SK-N-SH (cell line): ENCODE measurements around the gene RAB27B. TPM values are rescaled to one million over a fixed set of nuclear protein-coding genes. Genes with fewer than 3 reads are reported as not detected.
A peak's percentile ranks its signal among the peaks of the same experiment; 100 is the strongest.

Experiments
- CTCF ChIA-PET: fragments of 300-600, 350-600 bp; formaldehyde crosslinking; extraction: SDS; loops from one replicate; lab custom pipeline; 2021; lab: Yijun Ruan, JAX
- POLR2A ChIA-PET: fragments of 350-600 bp; sonication (Branson Sonifier 250); formaldehyde crosslinking; extraction: SDS; loops from one replicate; lab custom pipeline; 2020; ENCODE audit warnings: antibody characterized with exemption, inconsistent platforms; lab: Yijun Ruan, JAX
- DNase-seq: peaks from one replicate; pipeline ENCODE4 v3.0.0; 2012
- H2AFZ ChIP-seq: fragments of 200-600 bp; sonication (generic); 2 replicates; pipeline ENCODE4 v1.8.1; 2016; ENCODE audit warnings: antibody characterized with exemption, mild to moderate bottlenecking, low read depth
- H3F3A ChIP-seq: fragments of 200-600 bp; sonication (generic); replicated peaks from 2 replicates; pipeline ENCODE3; 2016; ENCODE audit warnings: antibody characterized with exemption, mild to moderate bottlenecking; ENCODE audit not compliant: insufficient read depth
- H3K27ac ChIP-seq, 2 experiments: fragments of 200-500 bp in 1 of 2; fragments of 200-600 bp in 1 of 2; sonication (Bioruptor generic) in 1 of 2; sonication (generic), shearing (Covaris generic) in 1 of 2; 2 replicates each; pipeline versions ENCODE4 v1.5.1 to v1.6.1; 2014 to 2016; ENCODE audit warnings: low read depth in 2 of 2, inconsistent platforms in 1 of 2, low read length in 1 of 2, mild to moderate bottlenecking in 1 of 2, mixed read lengths in 1 of 2
- H3K27me3 ChIP-seq: fragments of 200-600 bp; sonication (generic), shearing (Covaris generic); 2 replicates; pipeline ENCODE4 v1.6.1; 2016; ENCODE audit warnings: mixed run types; ENCODE audit not compliant: insufficient read depth
- H3K36me3 ChIP-seq, 2 experiments: fragments of 200-500 bp in 1 of 2; fragments of 200-600 bp in 1 of 2; sonication (Bioruptor generic) in 1 of 2; sonication (generic) in 1 of 2; replicated peaks in 1 of 2; 2 replicates each; pipeline versions ENCODE3 to v1.5.1; 2014 to 2016; ENCODE audit warnings: low read length in 1 of 2, mild to moderate bottlenecking in 1 of 2; ENCODE audit not compliant: insufficient read depth in 2 of 2, control insufficient read depth in 1 of 2
- H3K4me1 ChIP-seq, 2 experiments: fragments of 200-500 bp in 1 of 2; fragments of 200-600 bp in 1 of 2; sonication (Bioruptor generic) in 1 of 2; sonication (generic), shearing (Covaris generic) in 1 of 2; 2 replicates each; pipeline versions ENCODE4 v1.5.1 to v1.6.1; 2014 to 2016; ENCODE audit warnings: low read depth in 1 of 2, low read length in 1 of 2, mixed run types in 1 of 2; ENCODE audit not compliant: insufficient read depth in 2 of 2, control insufficient read depth in 1 of 2
- H3K4me2 ChIP-seq: fragments of 200-600 bp; sonication (generic), shearing (Covaris generic); 2 replicates; pipeline ENCODE4 v1.6.1; 2017; ENCODE audit warnings: mixed run types
- H3K4me3 ChIP-seq, 2 experiments: fragments of 200-500 bp in 1 of 2; fragments of 200-600 bp in 1 of 2; sonication (Bioruptor generic) in 1 of 2; sonication (generic), shearing (Covaris generic) in 1 of 2; 2 replicates each; pipeline versions ENCODE4 v1.5.1 to v1.8.1; 2014 to 2016; ENCODE audit warnings: low read depth in 2 of 2, inconsistent platforms in 1 of 2, low read length in 1 of 2, mild to moderate bottlenecking in 1 of 2, mixed read lengths in 1 of 2, moderate library complexity in 1 of 2
- H3K79me2 ChIP-seq: fragments of 200-600 bp; sonication (generic); 2 replicates; pipeline ENCODE4 v1.8.1; 2017; ENCODE audit warnings: mild to moderate bottlenecking; ENCODE audit not compliant: insufficient read depth
- H3K9ac ChIP-seq: fragments of 200-600 bp; sonication (generic); 2 replicates; pipeline ENCODE4 v1.6.1; 2017; ENCODE audit warnings: mixed run types
- H3K9me2 ChIP-seq: fragments of 200-600 bp; sonication (generic); 2 replicates; pipeline ENCODE4 v1.6.1; 2017; ENCODE audit warnings: mixed run types
- H3K9me3 ChIP-seq: fragments of 200-600 bp; sonication (generic); 2 replicates; pipeline ENCODE4 v1.6.1; 2017; ENCODE audit warnings: mixed run types, mild to moderate bottlenecking, moderate library complexity
- H4K20me1 ChIP-seq: fragments of 200-600 bp; sonication (generic); 2 replicates; pipeline ENCODE4 v1.6.1; 2017; ENCODE audit warnings: mild to moderate bottlenecking, mixed run types; ENCODE audit not compliant: insufficient read depth
- MAX ChIP-seq: IDR thresholded peaks from 2 replicates; pipeline ENCODE4 v1.4.0; 2012; ENCODE audit warnings: low read depth
- MEF2A ChIP-seq: IDR thresholded peaks from 2 replicates; pipeline ENCODE4 v1.4.0; 2012; ENCODE audit warnings: low read depth, borderline replicate concordance
- MXI1 ChIP-seq: IDR thresholded peaks from 2 replicates; pipeline ENCODE4 v1.6.1; 2012; ENCODE audit warnings: mild to moderate bottlenecking, low read depth, low read length, improper control_type of control experiment
- NFIC ChIP-seq: IDR thresholded peaks from 2 replicates; pipeline ENCODE4 v1.4.0; 2012; ENCODE audit warnings: borderline replicate concordance
- NRF1 ChIP-seq: IDR thresholded peaks from 2 replicates; pipeline ENCODE4 v1.6.1; 2012; ENCODE audit warnings: low read depth, mild to moderate bottlenecking, low read length
- RAD21 ChIP-seq: IDR thresholded peaks from 2 replicates; pipeline ENCODE4 v1.6.1; 2012; ENCODE audit warnings: mild to moderate bottlenecking, low read length
- RFX5 ChIP-seq: IDR thresholded peaks from 2 replicates; pipeline ENCODE4 v1.6.1; 2012; ENCODE audit warnings: mild to moderate bottlenecking, improper control_type of control experiment, low read length
- TAF1 ChIP-seq: IDR thresholded peaks from 2 replicates; pipeline ENCODE4 v1.6.1; 2012; ENCODE audit warnings: low read depth, mild to moderate bottlenecking, low read length, moderate library complexity, borderline replicate concordance
- TCF12 ChIP-seq: IDR thresholded peaks from 2 replicates; pipeline ENCODE4 v1.4.0; 2012
- ZBTB33 ChIP-seq: IDR thresholded peaks from 2 replicates; pipeline ENCODE4 v1.4.0; 2012; ENCODE audit warnings: low read depth, borderline replicate concordance
- WGBS: methylation state at CpG from one replicate; pipeline ENCODE4 v1.1.6; 2017; ENCODE audit warnings: low lambda C conversion rate; 5-methylcytosine and 5-hydroxymethylcytosine counted together
- polyA plus RNA-seq, 3 experiments: library from polyadenylated mRNA; depleted of rRNA; stranded (reverse); fragments of >200 nt; gene quantifications; 2 replicates each; pipeline ENCODE4 v1.2.3, GENCODE V29; 2012

Gene RAB27B
- polyA plus RNA-seq, 1 of the 3 experiments (the other 2 are of a cell fraction): 0.56 TPM

- TF ChIP-seq MEF2A (no peak), MXI1 (no peak), RAD21 (no peak)
These were observed 60.1 kb downstream of the RAB27B start (continued) for GRCh38 chr18:54888378-54888777.

DNA sequence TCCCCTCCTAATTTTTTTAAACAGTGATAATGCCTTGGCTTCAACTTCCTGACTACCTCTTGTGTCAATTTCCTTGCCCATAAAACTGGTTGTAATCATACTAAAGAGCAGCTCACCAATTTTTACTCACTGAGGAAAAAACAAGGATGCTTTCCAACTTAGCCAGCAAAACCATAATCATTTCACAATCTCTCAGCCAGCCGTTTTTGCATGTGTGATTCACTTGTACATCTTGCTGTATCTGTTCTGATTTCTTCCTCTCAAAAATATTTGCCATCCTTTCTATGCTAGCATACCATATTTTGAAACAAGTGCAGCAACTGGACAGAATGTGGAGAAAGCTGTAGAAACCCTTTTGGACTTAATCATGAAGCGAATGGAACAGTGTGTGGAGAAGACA lies 60.7 kb downstream of the RAB27B start:
- 56% methylated on average over 2 of the region's 2 CpGs for WGBS
- Histone ChIP-seq H3K9me2 (no peaks in the 10 kb centered on the region), H3K4me1 (peaks cover 2 to 4% of the 10 kb centered on the region in 2 experiments; a peak in 3 of 4 replicates), H4K20me1 (no peaks in the 10 kb centered on the region), H3K4me2 (no peak overlapping the region), H3K27ac (no peak overlapping the region), H3K36me3 (no peaks in the 10 kb centered on the region), H3F3A (no peaks in the 10 kb centered on the region), H3K27me3 (no peaks in the 10 kb centered on the region), H3K4me3 (no peak overlapping the region), H3K79me2 (no peaks in the 10 kb centered on the region), H3K9ac (no peak overlapping the region), H2AFZ (no peak overlapping the region), H3K9me3 (no peaks in the 10 kb centered on the region)
- DNase-seq: no peak
- TF ChIP-seq MAX (no peak), TCF12 (0 out of 2 replicates have a peak, but pooled peaks have one; percentile 4)
- CTCF ChIA-PET: no interaction called here
- POLR2A ChIA-PET: no interaction called here

DNA sequence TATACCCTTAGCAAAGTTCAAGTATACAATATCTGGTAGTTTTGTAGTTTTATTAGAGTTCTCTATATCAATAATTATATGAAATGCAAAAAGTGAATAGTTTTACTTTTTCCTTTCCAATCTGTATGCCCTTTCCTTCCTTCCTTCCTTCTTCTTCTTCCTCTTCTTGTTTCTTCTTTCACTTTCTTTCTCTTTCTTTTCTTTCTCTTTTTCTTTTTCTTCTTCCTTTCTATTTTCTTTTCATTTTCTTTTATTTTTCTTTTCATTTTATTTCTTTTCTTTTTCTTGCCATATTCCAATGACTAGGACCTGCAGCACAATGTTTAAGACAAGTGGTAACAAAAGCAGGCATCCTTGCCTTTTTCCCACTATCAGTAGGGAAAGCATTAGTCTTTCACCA lies 71.2 kb downstream of the RAB27B start:
- CTCF ChIA-PET: no interaction called here
- no peak for TF ChIP-seq ZBTB33
- no peak for TF ChIP-seq NFIC
- no peak for TF ChIP-seq MAX
- TF ChIP-seq RFX5: no peak
- no peak for TF ChIP-seq NRF1
- no peak for TF ChIP-seq TAF1
- no peak overlapping the region for H3K4me3 ChIP-seq
- H3K9ac ChIP-seq: no peak overlapping the region
- no peak for DNase-seq
- H3K4me1 ChIP-seq: no peaks in the 10 kb centered on the region; a peak in 2 of 4 replicates
- H4K20me1 ChIP-seq: no peaks in the 10 kb centered on the region
- no peaks in the 10 kb centered on the region for H3K9me2 ChIP-seq
- H3K4me2 ChIP-seq: no peak overlapping the region
- H3K36me3 ChIP-seq: peaks cover 0 to 3% of the 10 kb centered on the region in 2 experiments
- H3K27me3 ChIP-seq: no peaks in the 10 kb centered on the region
- H2AFZ ChIP-seq: no peak overlapping the region
- no peaks in the 10 kb centered on the region for H3K79me2 ChIP-seq
- POLR2A ChIA-PET: no interaction called here
- no peaks in the 10 kb centered on the region for H3F3A ChIP-seq
- no peaks in the 10 kb centered on the region for H3K9me3 ChIP-seq
- H3K27ac ChIP-seq: no peak overlapping the region
